Measurements from ENCODE around the gene CARD6. TPM values are rescaled to one million over a fixed set of nuclear protein-coding genes. Genes with fewer than 3 reads are reported as not detected.
A peak's percentile ranks its signal among the peaks of the same experiment; 100 is the strongest.
"Not testable (repeated sequence)": the region's sequence is repeated elsewhere in the genome, so short reads cannot be mapped to it uniquely, and the experiment has no call there.

Gene CARD6
- total and polyA plus RNA-seq, 2 of the 13 experiments (the other 11 are each of a cell fraction or from before 2014, with no cell fraction given): 0.33 to 1.4 TPM

- TF ChIP-seq ZBTB37 (CRISPR knock-in tag; IDR thresholded peaks at IDR 0.05) (no peak), SETDB1 (CRISPR knock-in tag; IDR thresholded peaks at IDR 0.05; ENCODE audit: borderline replicate concordance) (no peak), ZNF672 (CRISPR knock-in tag; IDR thresholded peaks at IDR 0.05) (no peak), NAIF1 (CRISPR knock-in tag; IDR thresholded peaks at IDR 0.05; ENCODE audit: borderline replicate concordance) (no peak), ZNF709 (CRISPR knock-in tag; IDR thresholded peaks at IDR 0.05) (no peak), NBN (conservative IDR thresholded peaks at IDR 0.05) (no peak), CENPX (CRISPR knock-in tag; IDR thresholded peaks at IDR 0.05) (no peak)
These were observed 17.7 kb upstream of the CARD6 start (continued) for GRCh38 chr5:40823459-40823858.

- Histone ChIP-seq H4K20me1 (ENCODE audit: insufficient read depth, low read length) (peaks cover 30% of the 10 kb centered on the region), H3K36me3 (replicated peaks in 1 of 2; ENCODE audit: control insufficient read depth in 1 of 2, insufficient read depth in 2 of 2, low read length in 2 of 2) (peaks cover 9 to 37% of the 10 kb centered on the region in 2 experiments)
- peak; percentile 19 for ATAC-seq
- BruUV-seq (replicated peaks); H3K9ac ChIP-seq (ENCODE audit: insufficient read depth, low read depth, low read length); in situ Hi-C loops (cut with HindIII; ENCODE audit: extremely low pct_ligation_motif_present, low pct_unique_long_range_greater_than_20kb); H2AFZ ChIP-seq (ENCODE audit: low read length); H3K4me2 ChIP-seq (ENCODE audit: low read depth, low read length); H3K27ac ChIP-seq (ENCODE audit: extremely low read length, insufficient read depth, low read length); H3K9me3 ChIP-seq (ENCODE audit: low read length); H3K79me2 ChIP-seq (ENCODE audit: insufficient read depth, low read length); H3K4me1 ChIP-seq (ENCODE audit: insufficient read depth, low read length); H3K27me3 ChIP-seq (ENCODE audit: control insufficient read depth in 1 of 2, insufficient read depth in 2 of 2, low read length in 2 of 2); H3K4me3 ChIP-seq (replicated peaks in 1 of 3; ENCODE audit: insufficient read depth in 1 of 3, low read depth in 2 of 3, low read length in 3 of 3); CTCF ChIA-PET (ENCODE audit: low intra/inter-chr PET ratio, low total read pairs); FAIRE-seq; DNase-seq (ENCODE audit: low spot score); TF ChIP-seq SOX6 (IDR thresholded peaks at IDR 0.05): not testable (repeated sequence)
- WGBS (ENCODE audit: low lambda C conversion rate): 93% methylated on average over 11 of the region's 11 CpGs
- intact Hi-C loops (cut with micrococcal nuclease; ENCODE audit: unreplicated experiment): loop anchor here (2.0 kb wide), 1 partner anchor 23 kb away; no protein-coding TSS in a partner anchor
- POLR2A ChIA-PET: interaction anchor here (1.3 to 2.2 kb wide), 3 partner anchors 10 to 34 kb away, joined by 3 to 6 read pairs (median 3); partner anchors contain the start of genes PRKAA1 and RPL37
- TF ChIP-seq POLR2G (IDR thresholded peaks at IDR 0.05; ENCODE audit: low read depth, low read length) (peak; percentile 69), AGO2 (optimal IDR thresholded peaks at IDR 0.05; ENCODE audit: low read depth, low read length) (peak; percentile 4), PAF1 (CRISPR knock-in tag; IDR thresholded peaks at IDR 0.05) (peak; percentile 95), POLR2AphosphoS5 (IDR thresholded peaks at IDR 0.05; ENCODE audit: low read depth, low read length) (peak; percentile 56; the same call in 1 of the 2 replicates), RAD21 (CRISPR knock-in tag; IDR thresholded peaks at IDR 0.05) (0 out of 2 replicates have a peak, but pooled peaks have one; percentile 16), FOSL2 (CRISPR knock-in tag; IDR thresholded peaks at IDR 0.05) (peak; percentile 10; the same call in 1 of the 2 replicates), RBM22 (optimal IDR thresholded peaks at IDR 0.05; ENCODE audit: low read length) (peak; percentile 99), POLR2A (IDR thresholded peaks at IDR 0.05; ENCODE audit: insufficient read depth in 1 of 2, low read depth in 2 of 2, low read length in 2 of 2) (peak in 1 of 2 experiments; percentile 62; a peak in 2 of 4 replicates), SOX6 (CRISPR knock-in tag; IDR thresholded peaks at IDR 0.05) (peak; percentile 26; the same call in 1 of the 2 replicates)
These were observed 15.6 kb upstream of the CARD6 start for GRCh38 chr5:40825461-40826043.
